ENCODE measurements around the gene FTCDNL1. TPM values are rescaled to one million over a fixed set of nuclear protein-coding genes. Genes with fewer than 3 reads are reported as not detected.
A peak's percentile ranks its signal among the peaks of the same experiment; 100 is the strongest.

The FTCDNL1 gene
- total RNA-seq, 4 donors from 2014 or later = 0.69 to 2.3 (median 1.4) TPM

DNA sequence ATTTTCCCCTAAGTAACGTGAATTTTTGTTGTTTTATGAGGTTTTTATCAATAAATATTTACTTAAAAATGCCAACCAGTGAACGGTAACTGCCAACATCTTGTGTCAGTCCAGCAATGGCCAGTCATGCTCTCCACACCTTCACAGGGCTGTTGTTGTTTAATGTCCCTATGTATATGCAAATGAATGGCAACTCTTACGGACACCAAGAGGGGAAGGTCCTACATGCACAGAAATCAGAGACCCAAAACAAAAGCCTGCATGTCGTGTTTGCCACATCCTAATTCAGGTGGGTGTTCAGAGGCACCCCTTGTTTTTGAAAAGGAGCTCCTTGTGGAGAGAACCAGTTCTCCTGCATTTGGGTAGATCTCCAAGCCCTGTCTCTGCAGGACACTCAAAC, 4.8 kb upstream of the FTCDNL1 start:
- Histone ChIP-seq H3K27me3 (peaks cover 6% of the 10 kb centered on the region), H3K4me3 (no peak overlapping the region), H3K4me1 (peaks cover 0 to 6% (median 0%) of the 10 kb centered on the region in 3 donors), H3K36me3 (no peaks in the 10 kb centered on the region), H3K9me3 (no peaks in the 10 kb centered on the region), H3K27ac (no peak overlapping the region)
- no peak for ATAC-seq
- 35 to 53% methylated on average over 2 to 3 of the region's 4 CpGs for WGBS, 2 donors (ENCODE audit: low coverage in 1 of 2)
- no peak for TF ChIP-seq POLR2A (IDR thresholded peaks at IDR 0.05)
- TF ChIP-seq, protein P1, sequence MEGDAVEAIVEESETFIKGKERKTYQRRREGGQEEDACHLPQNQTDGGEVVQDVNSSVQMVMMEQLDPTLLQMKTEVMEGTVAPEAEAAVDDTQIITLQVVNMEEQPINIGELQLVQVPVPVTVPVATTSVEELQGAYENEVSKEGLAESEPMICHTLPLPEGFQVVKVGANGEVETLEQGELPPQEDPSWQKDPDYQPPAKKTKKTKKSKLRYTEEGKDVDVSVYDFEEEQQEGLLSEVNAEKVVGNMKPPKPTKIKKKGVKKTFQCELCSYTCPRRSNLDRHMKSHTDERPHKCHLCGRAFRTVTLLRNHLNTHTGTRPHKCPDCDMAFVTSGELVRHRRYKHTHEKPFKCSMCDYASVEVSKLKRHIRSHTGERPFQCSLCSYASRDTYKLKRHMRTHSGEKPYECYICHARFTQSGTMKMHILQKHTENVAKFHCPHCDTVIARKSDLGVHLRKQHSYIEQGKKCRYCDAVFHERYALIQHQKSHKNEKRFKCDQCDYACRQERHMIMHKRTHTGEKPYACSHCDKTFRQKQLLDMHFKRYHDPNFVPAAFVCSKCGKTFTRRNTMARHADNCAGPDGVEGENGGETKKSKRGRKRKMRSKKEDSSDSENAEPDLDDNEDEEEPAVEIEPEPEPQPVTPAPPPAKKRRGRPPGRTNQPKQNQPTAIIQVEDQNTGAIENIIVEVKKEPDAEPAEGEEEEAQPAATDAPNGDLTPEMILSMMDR (IDR thresholded peaks at IDR 0.05) = no peak

DNA sequence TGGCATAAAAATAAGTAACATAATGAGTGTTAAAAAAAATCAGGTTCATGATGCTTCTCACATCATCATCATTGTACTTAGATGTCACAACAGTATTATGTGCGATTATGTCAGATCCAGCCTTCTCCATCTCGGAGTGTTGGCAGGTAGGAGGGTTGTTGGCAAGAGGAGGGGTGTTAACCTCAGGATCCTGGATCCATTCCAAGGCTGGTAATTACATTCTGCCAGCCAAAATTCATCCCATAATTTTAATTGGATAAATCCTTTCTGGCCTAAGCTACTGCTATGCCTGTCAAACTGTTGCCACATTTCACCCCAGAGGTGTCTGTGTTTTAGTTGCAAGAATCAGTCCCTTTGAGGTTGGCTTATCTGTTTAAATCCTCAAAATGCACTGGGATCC, 891 bp upstream of the FTCDNL1 start:
- Histone ChIP-seq H3K27ac (no peak overlapping the region), H3K27me3 (no peaks in the 10 kb centered on the region), H3K9me3 (no peaks in the 10 kb centered on the region), H3K36me3 (no peaks in the 10 kb centered on the region), H3K4me3 (no peak overlapping the region), H3K4me1 (peaks cover 0 to 13% (median 4%) of the 10 kb centered on the region in 3 donors)
- 72 to 81% methylated on average over 2 of the region's 2 CpGs for WGBS, 2 donors (ENCODE audit: low coverage in 1 of 2)
- ATAC-seq = no peak
- TF ChIP-seq, protein P1 (IDR thresholded peaks at IDR 0.05) = no peak
- TF ChIP-seq EP300 (IDR thresholded peaks at IDR 0.05) = no peak
- no peak for TF ChIP-seq POLR2AphosphoS5 (IDR thresholded peaks at IDR 0.05)
- TF ChIP-seq POLR2A (IDR thresholded peaks at IDR 0.05) = no peak

DNA sequence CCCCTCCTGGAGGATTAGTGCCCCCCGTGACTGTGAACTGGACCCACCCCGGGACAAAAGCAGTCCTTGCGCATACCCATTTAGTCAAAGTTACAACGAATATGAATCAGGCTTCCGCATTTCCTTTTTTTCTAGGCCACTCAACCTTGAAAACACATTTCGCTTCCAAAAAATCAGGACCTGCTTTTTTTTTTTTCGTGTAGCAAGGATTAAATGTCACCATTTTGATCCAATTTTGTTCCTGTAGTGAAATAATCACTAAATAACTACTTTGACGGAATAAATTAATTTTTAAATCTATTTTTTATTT, 464 bp upstream of the FTCDNL1 start:
- peaks cover 0 to 1% of the 10 kb centered on the region in 2 donors for H3K36me3 ChIP-seq
- H3K4me1 ChIP-seq = peaks cover 0 to 13% (median 4%) of the 10 kb centered on the region in 3 donors
- TF ChIP-seq EP300 (IDR thresholded peaks at IDR 0.05) (no peak), POLR2A (IDR thresholded peaks at IDR 0.05) (no peak), POLR2AphosphoS5 (IDR thresholded peaks at IDR 0.05) (no peak)
- TF ChIP-seq, protein P1 (IDR thresholded peaks at IDR 0.05) = no peak
- no peaks in the 10 kb centered on the region for H3K9me3 ChIP-seq
- no peaks in the 10 kb centered on the region for H3K27me3 ChIP-seq
- WGBS, 2 donors (ENCODE audit: low coverage in 1 of 2) = 37 to 43% methylated on average over 8 of the region's 8 CpGs
- H3K27ac ChIP-seq = peak overlapping the region in 3 of 4 donors; percentile 30 to 74 (median 70)
- H3K4me3 ChIP-seq = peak overlapping the region; percentile 70 to 96
- no peak for ATAC-seq

DNA sequence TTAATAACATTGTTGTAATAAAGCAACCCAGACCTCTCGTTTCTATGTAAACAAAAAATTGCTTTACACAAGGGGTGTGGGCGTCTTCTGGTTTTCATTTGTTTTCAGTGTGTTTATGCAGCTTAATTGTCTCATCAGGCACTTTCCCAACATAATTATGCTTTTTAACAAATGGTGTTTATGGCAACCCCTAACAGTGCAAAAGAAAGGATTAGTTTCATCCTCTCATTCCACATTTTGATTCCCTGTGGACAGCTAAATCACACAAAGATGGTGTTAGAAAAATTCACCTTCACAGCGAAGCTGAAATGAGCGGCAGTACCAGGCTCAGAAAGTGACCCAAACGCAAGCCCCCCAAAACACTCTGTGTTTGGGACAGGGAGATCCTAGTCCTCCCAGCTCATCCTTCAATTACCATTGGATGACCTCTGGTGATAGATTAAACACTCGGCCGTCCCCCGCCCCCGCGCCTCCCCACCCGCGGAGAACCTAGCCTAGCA, 724 bp downstream of the FTCDNL1 start:
- H3K27ac ChIP-seq = peak overlapping the region in 3 of 4 donors; percentile 58 to 74 (median 70)
- 52 to 53% methylated on average over 2 of the region's 12 CpGs for WGBS, 2 donors (ENCODE audit: low coverage in 1 of 2)
- no peak for TF ChIP-seq POLR2A (IDR thresholded peaks at IDR 0.05)
- TF ChIP-seq, protein P1 (IDR thresholded peaks at IDR 0.05) = no peak
- ATAC-seq = no peak
- H3K27me3 ChIP-seq = no peaks in the 10 kb centered on the region
- peaks cover 0 to 13% (median 4%) of the 10 kb centered on the region in 3 donors for H3K4me1 ChIP-seq
- peaks cover 0 to 2% of the 10 kb centered on the region in 2 donors for H3K36me3 ChIP-seq
- H3K9me3 ChIP-seq = no peaks in the 10 kb centered on the region
- H3K4me3 ChIP-seq = peak overlapping the region; percentile 70 to 96

DNA sequence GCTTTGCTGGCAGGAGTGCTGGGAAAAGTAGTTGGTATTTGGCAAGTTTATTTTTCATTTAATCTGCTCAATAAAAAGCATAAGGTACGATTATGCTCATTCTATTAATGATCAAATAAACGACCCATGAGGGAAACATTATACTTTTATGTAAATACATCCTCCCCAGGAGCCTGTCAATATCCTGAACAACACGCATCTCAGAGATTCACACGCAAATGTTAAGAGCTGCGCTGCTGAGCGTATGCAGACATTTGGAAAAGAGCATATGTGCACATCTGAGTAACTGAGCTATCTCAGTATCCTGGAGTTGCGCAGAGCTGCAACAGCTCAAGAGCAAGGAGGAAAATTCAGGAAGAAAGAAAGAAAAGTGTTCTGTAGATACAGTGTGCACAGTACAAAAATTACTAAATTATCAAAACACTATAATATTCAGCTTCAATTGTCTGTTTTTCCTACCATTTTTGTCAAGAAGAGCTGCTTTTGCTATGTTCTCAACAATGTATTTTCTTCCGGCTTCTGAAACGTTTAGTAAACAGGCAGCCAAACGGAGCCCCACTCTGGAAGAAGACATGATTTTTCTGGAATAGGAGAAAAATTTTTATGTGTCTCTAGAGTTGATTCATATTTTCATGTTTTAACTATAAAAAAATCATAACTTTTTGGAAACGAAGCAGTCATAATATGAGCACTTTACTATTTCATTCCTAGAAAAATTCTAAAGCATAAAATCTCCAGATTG, 2.4 kb downstream of the FTCDNL1 start:
- Histone ChIP-seq H3K4me3 (no peak overlapping the region), H3K27me3 (no peaks in the 10 kb centered on the region), H3K27ac (no peak overlapping the region), H3K9me3 (no peaks in the 10 kb centered on the region), H3K36me3 (peaks cover 0 to 2% of the 10 kb centered on the region in 2 donors), H3K4me1 (peaks cover 0 to 13% (median 4%) of the 10 kb centered on the region in 3 donors)
- ATAC-seq = no peak
- TF ChIP-seq EP300 (IDR thresholded peaks at IDR 0.05) (no peak), POLR2A (IDR thresholded peaks at IDR 0.05) (no peak)
- 78 to 86% methylated on average over 11 of the region's 11 CpGs for WGBS, 2 donors (ENCODE audit: low coverage in 1 of 2)
